HepG2 (cell line): ENCODE results near the gene EPC1. TPM values are rescaled to one million over a fixed set of nuclear protein-coding genes. Genes with fewer than 3 reads are reported as not detected.

ENCODE experiments used
- ATAC-seq: fragments of 200-7000 bp; cut with Tn5 transposase; 3 replicates; pipeline ENCODE4 v1.9.1; 2020; ENCODE audit warnings: mild to moderate bottlenecking, moderate library complexity
- BruUV-seq: library from RNA; stranded (reverse); fragments of 400-500 nt; replicated peaks from 2 replicates; lab custom pipeline; 2021; lab: Mats Ljungman, UMichigan
- CTCF ChIA-PET: fragments of 300-600 bp; formaldehyde crosslinking; extraction: SDS; loops from one replicate; lab custom pipeline; 2021; ENCODE audit warnings: low total read pairs, inconsistent platforms, low intra/inter-chr PET ratio; lab: Yijun Ruan, JAX
- POLR2A ChIA-PET: fragments of 350-600 bp; sonication (Branson Sonifier 250); formaldehyde crosslinking; loops from one replicate; lab custom pipeline; 2020; ENCODE audit warnings: antibody characterized with exemption, inconsistent platforms; lab: Yijun Ruan, JAX
- DNase-seq: peaks from one replicate; pipeline ENCODE4 v3.0.0-alpha.2; 2015; ENCODE audit warnings: low spot score
- FAIRE-seq: peaks from 3 replicates; lab custom pipeline; 2011; peaks lifted over from hg19 to GRCh38; lab: Jason Lieb, UNC
- H2AFZ ChIP-seq: one replicate; pipeline ENCODE4 v1.6.1; 2011; ENCODE audit warnings: low read length, inconsistent platforms
- H3K27ac ChIP-seq: fragments of 300-600 bp; 3 replicates; pipeline ENCODE4 v1.8.0; 2011; ENCODE audit warnings: mixed run types, mild to moderate bottlenecking, mixed read lengths, low read length, inconsistent platforms; ENCODE audit not compliant: insufficient read depth; ENCODE audit errors: extremely low read length
- H3K27me3 ChIP-seq, 2 experiments: fragments of 200-600 bp in 1 of 2; 2 replicates in 1 of 2; 3 replicates in 1 of 2; pipeline versions ENCODE4 v1.6.0 to v1.8.0; 2011; ENCODE audit warnings: low read length in 2 of 2, mild to moderate bottlenecking in 2 of 2, moderate library complexity in 2 of 2, inconsistent platforms in 1 of 2; ENCODE audit not compliant: insufficient read depth in 2 of 2, control insufficient read depth in 1 of 2
- H3K36me3 ChIP-seq, 2 experiments: fragments of 200-600 bp in 1 of 2; replicated peaks in 1 of 2; 2 replicates in 1 of 2; 3 replicates in 1 of 2; pipeline versions ENCODE4 v1.5.1 to v1.8.0; 2011; ENCODE audit warnings: low read length in 2 of 2, inconsistent platforms in 1 of 2; ENCODE audit not compliant: insufficient read depth in 2 of 2, control insufficient read depth in 1 of 2
- H3K4me1 ChIP-seq: 2 replicates; pipeline ENCODE4 v1.5.1; 2012; ENCODE audit warnings: low read length, inconsistent platforms; ENCODE audit not compliant: insufficient read depth
- H3K4me2 ChIP-seq: 2 replicates; pipeline ENCODE4 v1.6.0; 2011; ENCODE audit warnings: low read depth, low read length, inconsistent platforms
- H3K4me3 ChIP-seq, 3 experiments: fragments of 200-600 bp in 1 of 3; sonication (generic), shearing (Covaris generic) in 1 of 3; replicated peaks in 1 of 3; 2 replicates each; pipeline ENCODE4 v1.5.1; 2011 to 2016; ENCODE audit warnings: low read length in 3 of 3, inconsistent platforms in 2 of 3, low read depth in 2 of 3, mild to moderate bottlenecking in 2 of 3, control low read depth in 1 of 3, mixed read lengths in 1 of 3; ENCODE audit not compliant: insufficient read depth in 1 of 3
- H3K79me2 ChIP-seq: one replicate; pipeline ENCODE4 v1.6.1; 2011; ENCODE audit warnings: low read length, inconsistent platforms; ENCODE audit not compliant: insufficient read depth
- H3K9ac ChIP-seq: 2 replicates; pipeline ENCODE4 v1.6.0; 2011; ENCODE audit warnings: mild to moderate bottlenecking, low read depth, low read length, inconsistent platforms; ENCODE audit not compliant: insufficient read depth
- H3K9me3 ChIP-seq: 2 replicates; pipeline ENCODE4 v1.5.1; 2012; ENCODE audit warnings: mild to moderate bottlenecking, low read length
- H4K20me1 ChIP-seq: 2 replicates; pipeline ENCODE4 v1.6.0; 2011; ENCODE audit warnings: inconsistent platforms, mild to moderate bottlenecking, low read length, moderate library complexity; ENCODE audit not compliant: insufficient read depth
- GABPA ChIP-seq, 2 experiments: IDR thresholded peaks; 2 replicates each; pipeline ENCODE4 v1.6.1; 2011 to 2016; ENCODE audit warnings: low read depth in 2 of 2, low read length in 1 of 2, missing biosample characterization in 1 of 2, missing genetic modification characterization in 1 of 2
- NFYB ChIP-seq: sonication (generic); formaldehyde crosslinking; IDR thresholded peaks from 2 replicates; pipeline ENCODE4 v1.4.0; 2020; ENCODE audit warnings: missing genetic modification reagents
- NR0B2 ChIP-seq: sonication (generic); formaldehyde crosslinking; IDR thresholded peaks from 2 replicates; pipeline ENCODE4 v1.4.0; 2020; ENCODE audit warnings: mild to moderate bottlenecking, missing genetic modification reagents
- PCBP2 ChIP-seq: fragments of 200-400 bp; formaldehyde crosslinking; optimal IDR thresholded peaks from 2 replicates; pipeline ENCODE3; 2018; ENCODE audit warnings: low read length, low read depth; ENCODE audit not compliant: poor library complexity, severe bottlenecking
- SMYD3 ChIP-seq: sonication (generic); formaldehyde crosslinking; IDR thresholded peaks from 2 replicates; pipeline ENCODE4 v1.8.1; 2023; ENCODE audit warnings: mild to moderate bottlenecking, missing genetic modification reagents
- SRSF9 ChIP-seq: fragments of 200-400 bp; formaldehyde crosslinking; IDR thresholded peaks from 2 replicates; pipeline ENCODE4 v1.6.1; 2018; ENCODE audit warnings: borderline replicate concordance, mild to moderate bottlenecking, low read depth, low read length; ENCODE audit not compliant: insufficient read depth, poor library complexity, severe bottlenecking
- ZNF142 ChIP-seq: sonication (generic); formaldehyde crosslinking; IDR thresholded peaks from 2 replicates; pipeline ENCODE4 v1.4.0; 2020; ENCODE audit warnings: missing genetic modification reagents
- ZNF230 ChIP-seq: sonication (generic); formaldehyde crosslinking; IDR thresholded peaks from 2 replicates; pipeline ENCODE4 v1.4.0; 2020; ENCODE audit warnings: mild to moderate bottlenecking, missing genetic modification reagents
- ZNF282 ChIP-seq: fragments of 450-650 bp; IDR thresholded peaks from 2 replicates; pipeline ENCODE4 v1.6.1; 2018; ENCODE audit not compliant: partially characterized antibody
- ZNF431 ChIP-seq: sonication (generic); formaldehyde crosslinking; IDR thresholded peaks from 2 replicates; pipeline ENCODE4 v1.9.0; 2022; ENCODE audit warnings: missing genetic modification reagents, low read depth, mild to moderate bottlenecking, borderline replicate concordance
- ZNF576 ChIP-seq: sonication (generic); formaldehyde crosslinking; IDR thresholded peaks from 2 replicates; pipeline ENCODE4 v1.4.0; 2020; ENCODE audit warnings: mild to moderate bottlenecking, missing genetic modification reagents
- ZNF772 ChIP-seq: sonication (generic); formaldehyde crosslinking; IDR thresholded peaks from 2 replicates; pipeline ENCODE4 v1.5.0; 2020; ENCODE audit warnings: mild to moderate bottlenecking, missing genetic modification reagents
- WGBS: methylation state at CpG from one replicate; pipeline ENCODE4 v1.1.6; 2017; ENCODE audit warnings: low lambda C conversion rate; 5-methylcytosine and 5-hydroxymethylcytosine counted together
- in situ Hi-C: cut with HindIII; loops from 2 replicates; pipeline ENCODE4 v1.10.0; 2017; ENCODE audit warnings: low pct_unique_long_range_greater_than_20kb; ENCODE audit not compliant: extremely low pct_ligation_motif_present
- intact Hi-C: fragments of 100-400 bp; cut with micrococcal nuclease; formaldehyde crosslinking; loops from one replicate; pipeline ENCODE4 v1.10.0; 2022; ENCODE audit not compliant: unreplicated experiment
- polyA plus RNA-seq, 8 experiments: library from polyadenylated mRNA; depleted of rRNA in 3 of 8; stranded (reverse) in 7 of 8; unstranded in 1 of 8; fragments of >200 nt; fragmentation: Illumina TruSeq in 4 of 8; extraction: Trizol in 4 of 8; gene quantifications; 2 replicates each; pipeline versions ENCODE4 v1.2.1 to v1.2.3, GENCODE V29; 2011 to 2016; ENCODE audit warnings: low read depth in 4 of 8, missing spikeins in 1 of 8, mixed read lengths in 1 of 8; ENCODE audit not compliant: insufficient read depth in 1 of 8
- total RNA-seq, 5 experiments: library from RNA; depleted of rRNA; stranded (reverse); fragments of >200 nt; fragmentation: Illumina TruSeq; extraction: Trizol; gene quantifications; 2 replicates each; pipeline ENCODE4 v1.2.3, GENCODE V29; 2016; ENCODE audit warnings: low read depth in 1 of 5
- TF ChIP-seq, protein P1 (sequence below): sonication (generic); formaldehyde crosslinking; IDR thresholded peaks from 2 replicates; pipeline ENCODE4 v1.8.0; 2022; ENCODE audit warnings: missing genetic modification reagents, mild to moderate bottlenecking, moderate library complexity, borderline replicate concordance
- TF ChIP-seq, protein P2 (sequence below): IDR thresholded peaks from 2 replicates; pipeline ENCODE4 v1.6.1; 2016

Gene EPC1
- total and polyA plus RNA-seq, 2 of the 13 experiments (the other 11 are each of a cell fraction or from before 2014, with no cell fraction given) = 28.7 to 44.2 TPM

DNA sequence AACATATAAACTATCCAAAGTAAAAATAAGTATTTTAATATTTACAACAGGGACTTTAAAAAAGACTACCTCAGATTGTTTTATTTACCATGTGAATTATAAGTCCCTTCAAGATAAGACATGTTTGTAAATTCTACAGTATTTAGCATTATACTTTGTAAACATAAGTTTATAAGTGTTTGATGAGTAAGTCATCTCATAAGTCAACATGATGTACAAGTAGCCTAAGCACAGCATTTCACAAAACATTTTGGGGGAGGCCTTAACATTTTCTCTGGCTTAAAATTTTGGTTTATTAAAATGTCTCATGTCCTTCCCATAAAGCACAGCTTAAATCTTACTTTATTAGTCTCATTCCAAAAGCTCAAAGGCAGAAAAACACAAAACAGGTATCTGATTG is 15.4 kb downstream of the EPC1 start (continued):
- TF ChIP-seq ZNF142 = no peak
- no peak for TF ChIP-seq ZNF431 (CRISPR knock-in tag)
- TF ChIP-seq SRSF9 = no peak
- TF ChIP-seq ZNF230 (CRISPR knock-in tag) = no peak
- TF ChIP-seq GABPA (IDR thresholded peaks at IDR 0.05; ENCODE audit: low read depth, low read length) = no peak
- TF ChIP-seq GABPA (CRISPR knock-in tag; IDR thresholded peaks at IDR 0.05; ENCODE audit: low read depth) = no peak
- TF ChIP-seq, all 625 proteins: peak for 0

GRCh38 chr10:32330214-32330613 is 16.7 kb downstream of the EPC1 start:
- WGBS = 68% methylated on average over 2 of the region's 2 CpGs
- Histone ChIP-seq H3K9ac (no peak overlapping the region), H3K79me2 (peaks cover 98% of the 10 kb centered on the region), H3K9me3 (no peaks in the 10 kb centered on the region), H3K4me2 (no peak overlapping the region), H2AFZ (no peak overlapping the region), H3K27me3 (no peaks in the 10 kb centered on the region), H3K4me3 (no peak overlapping the region), H4K20me1 (peaks cover 75% of the 10 kb centered on the region), H3K4me1 (peaks cover 49% of the 10 kb centered on the region), H3K27ac (no peak overlapping the region), H3K36me3 (peaks cover 0 to 5% of the 10 kb centered on the region in 2 experiments; a peak in 3 of 5 replicates)
- CTCF ChIA-PET = no interaction called here
- in situ Hi-C loops = no loop called here
- no peak for FAIRE-seq
- TF ChIP-seq, protein P1, sequence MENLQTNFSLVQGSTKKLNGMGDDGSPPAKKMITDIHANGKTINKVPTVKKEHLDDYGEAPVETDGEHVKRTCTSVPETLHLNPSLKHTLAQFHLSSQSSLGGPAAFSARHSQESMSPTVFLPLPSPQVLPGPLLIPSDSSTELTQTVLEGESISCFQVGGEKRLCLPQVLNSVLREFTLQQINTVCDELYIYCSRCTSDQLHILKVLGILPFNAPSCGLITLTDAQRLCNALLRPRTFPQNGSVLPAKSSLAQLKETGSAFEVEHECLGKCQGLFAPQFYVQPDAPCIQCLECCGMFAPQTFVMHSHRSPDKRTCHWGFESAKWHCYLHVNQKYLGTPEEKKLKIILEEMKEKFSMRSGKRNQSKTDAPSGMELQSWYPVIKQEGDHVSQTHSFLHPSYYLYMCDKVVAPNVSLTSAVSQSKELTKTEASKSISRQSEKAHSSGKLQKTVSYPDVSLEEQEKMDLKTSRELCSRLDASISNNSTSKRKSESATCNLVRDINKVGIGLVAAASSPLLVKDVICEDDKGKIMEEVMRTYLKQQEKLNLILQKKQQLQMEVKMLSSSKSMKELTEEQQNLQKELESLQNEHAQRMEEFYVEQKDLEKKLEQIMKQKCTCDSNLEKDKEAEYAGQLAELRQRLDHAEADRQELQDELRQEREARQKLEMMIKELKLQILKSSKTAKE (CRISPR knock-in tag) = no peak
- TF ChIP-seq NR0B2 (CRISPR knock-in tag) = no peak
- TF ChIP-seq, protein P2, sequence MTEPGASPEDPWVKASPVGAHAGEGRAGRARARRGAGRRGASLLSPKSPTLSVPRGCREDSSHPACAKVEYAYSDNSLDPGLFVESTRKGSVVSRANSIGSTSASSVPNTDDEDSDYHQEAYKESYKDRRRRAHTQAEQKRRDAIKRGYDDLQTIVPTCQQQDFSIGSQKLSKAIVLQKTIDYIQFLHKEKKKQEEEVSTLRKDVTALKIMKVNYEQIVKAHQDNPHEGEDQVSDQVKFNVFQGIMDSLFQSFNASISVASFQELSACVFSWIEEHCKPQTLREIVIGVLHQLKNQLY (CRISPR knock-in tag) = no peak
- TF ChIP-seq ZNF772 (CRISPR knock-in tag) = no peak
- no peak for TF ChIP-seq ZNF576
- no peak for TF ChIP-seq SMYD3
- no peak for TF ChIP-seq NFYB (CRISPR knock-in tag)
- TF ChIP-seq PCBP2 = no peak
- TF ChIP-seq ZNF282 = no peak
- BruUV-seq = no TSS peak
- ATAC-seq = no peak
- intact Hi-C loops = no loop called here
- no peak for DNase-seq
- POLR2A ChIA-PET = interaction anchor here (2.2 kb wide), 1 partner anchor 16 kb away, joined by 4 read pairs; no protein-coding TSS in a partner anchor
